HepG2 (cell line): ENCODE measurements around the gene MAP2K2. TPM values are rescaled to one million over a fixed set of nuclear protein-coding genes. Genes with fewer than 3 reads are reported as not detected.

Experiments used
- DMAP1 ChIP-seq: IDR thresholded peaks from 2 replicates; pipeline ENCODE4 v1.6.1; 2016
- ELK4 ChIP-seq: sonication (generic); formaldehyde crosslinking; IDR thresholded peaks from 2 replicates; pipeline ENCODE4 v1.9.0; 2021; ENCODE audit warnings: missing genetic modification reagents, borderline replicate concordance
- ETV5 ChIP-seq: IDR thresholded peaks from 2 replicates; pipeline ENCODE4 v1.6.1; 2018; ENCODE audit warnings: missing biosample characterization, missing genetic modification reagents, inconsistent platforms, borderline replicate concordance
- FOXK2 ChIP-seq: fragments of 450-650 bp; IDR thresholded peaks from 2 replicates; pipeline ENCODE4 v1.6.1; 2016
- GATAD2A ChIP-seq: IDR thresholded peaks from 2 replicates; pipeline ENCODE4 v1.6.1; 2016
- HNRNPK ChIP-seq: fragments of 200-400 bp; formaldehyde crosslinking; IDR thresholded peaks from 2 replicates; pipeline ENCODE4 v1.6.1; 2018; ENCODE audit warnings: low read length, low read depth, moderate library complexity, mild to moderate bottlenecking; ENCODE audit not compliant: poor library complexity, severe bottlenecking
- KAT8 ChIP-seq: IDR thresholded peaks from 2 replicates; pipeline ENCODE4 v1.6.1; 2016; ENCODE audit warnings: missing genetic modification reagents, missing compliant biosample characterization
- KDM1A ChIP-seq: IDR thresholded peaks from 2 replicates; pipeline ENCODE4 v1.6.1; 2016; ENCODE audit warnings: missing compliant biosample characterization
- KLF13 ChIP-seq: sonication (generic); formaldehyde crosslinking; IDR thresholded peaks from 2 replicates; pipeline ENCODE4 v1.4.0; 2020; ENCODE audit warnings: mild to moderate bottlenecking, missing genetic modification reagents
- MAFG ChIP-seq: sonication (generic); formaldehyde crosslinking; IDR thresholded peaks from 2 replicates; pipeline ENCODE4 v1.5.1; 2020; ENCODE audit warnings: mild to moderate bottlenecking, missing genetic modification reagents
- MZF1 ChIP-seq: sonication (generic); formaldehyde crosslinking; IDR thresholded peaks from 2 replicates; pipeline ENCODE4 v1.8.1; 2023; ENCODE audit warnings: mild to moderate bottlenecking, missing genetic modification reagents, borderline replicate concordance
- XBP1 ChIP-seq: sonication (generic); formaldehyde crosslinking; IDR thresholded peaks from 2 replicates; pipeline ENCODE4 v1.5.0; 2020; ENCODE audit warnings: missing genetic modification reagents
- ZKSCAN8 ChIP-seq: IDR thresholded peaks from 2 replicates; pipeline ENCODE4 v1.6.1; 2016; ENCODE audit warnings: borderline replicate concordance, missing genetic modification reagents, missing compliant biosample characterization
- ZNF160 ChIP-seq: sonication (generic); formaldehyde crosslinking; IDR thresholded peaks from 2 replicates; pipeline ENCODE4 v1.8.0; 2022; ENCODE audit warnings: mild to moderate bottlenecking, inconsistent platforms, missing genetic modification reagents
- ZNF512 ChIP-seq: sonication (generic); formaldehyde crosslinking; IDR thresholded peaks from 2 replicates; pipeline ENCODE4 v1.4.0; 2020; ENCODE audit warnings: mild to moderate bottlenecking, missing genetic modification reagents
- ZNF562 ChIP-seq: sonication (generic); formaldehyde crosslinking; IDR thresholded peaks from 2 replicates; pipeline ENCODE4 v1.8.0; 2022; ENCODE audit warnings: missing genetic modification reagents, borderline replicate concordance
- ZNF713 ChIP-seq: sonication (generic); formaldehyde crosslinking; IDR thresholded peaks from 2 replicates; pipeline ENCODE4 v1.4.0; 2020; ENCODE audit warnings: mild to moderate bottlenecking, missing genetic modification reagents
- ZNF749 ChIP-seq: sonication (generic); formaldehyde crosslinking; IDR thresholded peaks from 2 replicates; pipeline ENCODE4 v1.8.0; 2022; ENCODE audit warnings: mild to moderate bottlenecking, missing genetic modification reagents, moderate library complexity, borderline replicate concordance
- ZNF784 ChIP-seq: sonication (generic); formaldehyde crosslinking; IDR thresholded peaks from 2 replicates; pipeline ENCODE4 v1.5.1; 2020; ENCODE audit warnings: missing genetic modification reagents, mild to moderate bottlenecking, borderline replicate concordance
- polyA plus RNA-seq, 8 experiments: library from polyadenylated mRNA; depleted of rRNA in 3 of 8; stranded (reverse) in 7 of 8; unstranded in 1 of 8; fragments of >200 nt; fragmentation: Illumina TruSeq in 4 of 8; extraction: Trizol in 4 of 8; gene quantifications; 2 replicates each; pipeline versions ENCODE4 v1.2.1 to v1.2.3, GENCODE V29; 2011 to 2016; ENCODE audit warnings: low read depth in 4 of 8, missing spikeins in 1 of 8, mixed read lengths in 1 of 8; ENCODE audit not compliant: insufficient read depth in 1 of 8
- total RNA-seq, 5 experiments: library from RNA; depleted of rRNA; stranded (reverse); fragments of >200 nt; fragmentation: Illumina TruSeq; extraction: Trizol; gene quantifications; 2 replicates each; pipeline ENCODE4 v1.2.3, GENCODE V29; 2016; ENCODE audit warnings: low read depth in 1 of 5
- TF ChIP-seq, protein P1 (sequence below): sonication (generic); formaldehyde crosslinking; IDR thresholded peaks from 2 replicates; pipeline ENCODE4 v1.5.1; 2020; ENCODE audit warnings: mild to moderate bottlenecking, moderate library complexity, missing genetic modification reagents
- TF ChIP-seq, protein P2 (sequence below): IDR thresholded peaks from 2 replicates; pipeline ENCODE4 v1.6.1; 2016; ENCODE audit warnings: missing genetic modification reagents, missing compliant biosample characterization
- TF ChIP-seq, protein P3 (sequence below): sonication (generic); formaldehyde crosslinking; IDR thresholded peaks from 2 replicates; pipeline ENCODE4 v1.5.0; 2020; ENCODE audit warnings: missing genetic modification reagents

The MAP2K2 gene
- total and polyA plus RNA-seq, 2 of the 13 experiments (the other 11 are each of a cell fraction or from before 2014, with no cell fraction given): 70.3 to 80.9 TPM

DNA sequence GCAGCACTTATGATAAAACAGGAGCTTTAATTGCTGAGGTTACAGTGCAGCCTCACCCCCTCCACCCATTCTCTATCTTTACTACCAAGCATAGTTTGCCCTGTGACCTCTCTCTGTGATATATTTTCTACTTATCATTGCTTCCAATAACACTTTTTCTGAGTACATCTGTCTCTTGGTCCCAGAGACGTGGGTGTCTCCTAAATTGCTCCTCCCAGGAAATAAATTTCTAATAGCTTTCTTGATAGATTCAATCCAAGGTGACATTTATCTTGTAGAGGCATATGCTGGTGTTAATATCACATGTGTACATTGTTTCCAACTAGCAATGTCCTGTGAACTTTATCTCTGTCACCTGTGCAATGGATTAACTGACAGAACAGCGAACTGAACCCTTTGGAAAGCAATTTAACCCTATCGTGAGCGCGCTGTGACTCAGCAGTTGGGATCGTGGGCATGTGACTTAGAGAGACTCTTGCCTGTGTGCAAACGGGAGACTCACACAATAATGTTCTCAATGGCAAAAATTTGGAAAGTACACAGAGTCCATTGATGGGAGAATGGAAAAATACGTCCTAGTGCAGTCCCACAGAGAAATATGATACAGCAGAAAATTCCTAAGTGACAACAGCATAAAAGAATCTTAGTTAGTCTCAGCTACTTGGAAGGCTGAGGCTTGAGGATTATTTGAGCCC, 7.0 kb upstream of the MAP2K2 start (continued):
- no peak for TF ChIP-seq HNRNPK
- TF ChIP-seq KLF13 (CRISPR knock-in tag): no peak
- TF ChIP-seq KDM1A (CRISPR knock-in tag): no peak
- peak; percentile 91 for TF ChIP-seq GATAD2A (CRISPR knock-in tag)
- TF ChIP-seq, protein P1, sequence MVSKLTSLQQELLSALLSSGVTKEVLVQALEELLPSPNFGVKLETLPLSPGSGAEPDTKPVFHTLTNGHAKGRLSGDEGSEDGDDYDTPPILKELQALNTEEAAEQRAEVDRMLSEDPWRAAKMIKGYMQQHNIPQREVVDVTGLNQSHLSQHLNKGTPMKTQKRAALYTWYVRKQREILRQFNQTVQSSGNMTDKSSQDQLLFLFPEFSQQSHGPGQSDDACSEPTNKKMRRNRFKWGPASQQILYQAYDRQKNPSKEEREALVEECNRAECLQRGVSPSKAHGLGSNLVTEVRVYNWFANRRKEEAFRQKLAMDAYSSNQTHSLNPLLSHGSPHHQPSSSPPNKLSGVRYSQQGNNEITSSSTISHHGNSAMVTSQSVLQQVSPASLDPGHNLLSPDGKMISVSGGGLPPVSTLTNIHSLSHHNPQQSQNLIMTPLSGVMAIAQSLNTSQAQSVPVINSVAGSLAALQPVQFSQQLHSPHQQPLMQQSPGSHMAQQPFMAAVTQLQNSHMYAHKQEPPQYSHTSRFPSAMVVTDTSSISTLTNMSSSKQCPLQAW (CRISPR knock-in tag): peak; percentile 53; the same call in 1 of the 2 replicates
- no peak for TF ChIP-seq MZF1 (CRISPR knock-in tag)
- TF ChIP-seq, protein P2, sequence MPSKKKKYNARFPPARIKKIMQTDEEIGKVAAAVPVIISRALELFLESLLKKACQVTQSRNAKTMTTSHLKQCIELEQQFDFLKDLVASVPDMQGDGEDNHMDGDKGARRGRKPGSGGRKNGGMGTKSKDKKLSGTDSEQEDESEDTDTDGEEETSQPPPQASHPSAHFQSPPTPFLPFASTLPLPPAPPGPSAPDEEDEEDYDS (CRISPR knock-in tag): no peak
- 0 out of 2 replicates have a peak, but pooled peaks have one; percentile 33 for TF ChIP-seq DMAP1 (CRISPR knock-in tag)
- no peak for TF ChIP-seq ZNF562 (CRISPR knock-in tag)
- no peak for TF ChIP-seq ELK4
- no peak for TF ChIP-seq ZNF160 (CRISPR knock-in tag)
- TF ChIP-seq MAFG (CRISPR knock-in tag): peak; percentile 66; the same call in 1 of the 2 replicates
- no peak for TF ChIP-seq FOXK2
- TF ChIP-seq ETV5 (CRISPR knock-in tag): no peak
- TF ChIP-seq, protein P3, sequence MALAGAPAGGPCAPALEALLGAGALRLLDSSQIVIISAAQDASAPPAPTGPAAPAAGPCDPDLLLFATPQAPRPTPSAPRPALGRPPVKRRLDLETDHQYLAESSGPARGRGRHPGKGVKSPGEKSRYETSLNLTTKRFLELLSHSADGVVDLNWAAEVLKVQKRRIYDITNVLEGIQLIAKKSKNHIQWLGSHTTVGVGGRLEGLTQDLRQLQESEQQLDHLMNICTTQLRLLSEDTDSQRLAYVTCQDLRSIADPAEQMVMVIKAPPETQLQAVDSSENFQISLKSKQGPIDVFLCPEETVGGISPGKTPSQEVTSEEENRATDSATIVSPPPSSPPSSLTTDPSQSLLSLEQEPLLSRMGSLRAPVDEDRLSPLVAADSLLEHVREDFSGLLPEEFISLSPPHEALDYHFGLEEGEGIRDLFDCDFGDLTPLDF (CRISPR knock-in tag): no peak
- TF ChIP-seq XBP1: no peak
- no peak for TF ChIP-seq ZNF749
- peak; percentile 39; the same call in 1 of the 2 replicates for TF ChIP-seq ZNF784 (CRISPR knock-in tag)
- no peak for TF ChIP-seq ZNF713
- TF ChIP-seq KAT8 (CRISPR knock-in tag): no peak
- peak; percentile 42; the same call in 1 of the 2 replicates for TF ChIP-seq ZKSCAN8 (CRISPR knock-in tag)
- TF ChIP-seq ZNF512 (CRISPR knock-in tag): no peak
